Left renal cortex interstitium (tissue), 4 donors: ENCODE results near the gene LGALS9. TPM values are rescaled to one million over a fixed set of nuclear protein-coding genes. Genes with fewer than 3 reads are reported as not detected.
"Not testable (repeated sequence)": the region's sequence is repeated elsewhere in the genome, so short reads cannot be mapped to it uniquely, and the experiment has no call there.

Experiments used
- DNase-seq, 4 donors: peaks; one replicate each; pipeline ENCODE4 v3.0.0-alpha.2; 2013; ENCODE audit warnings: low read depth in 4 of 4, low spot score in 2 of 4, missing footprints in 1 of 4
- polyA plus RNA-seq, 4 donors: library from polyadenylated mRNA; unstranded; fragments of 120-200 nt; gene quantifications; one replicate each; pipeline ENCODE4 v1.2.1, GENCODE V29; 2013; ENCODE audit not compliant: insufficient read length in 4 of 4

Gene LGALS9
- polyA plus RNA-seq, 4 donors: 13.1 to 18.4 (median 15.7) TPM

GRCh38 chr17:27670791-27671590 lies 40.0 kb downstream of the LGALS9 start:
- no peak for DNase-seq

GRCh38 chr17:27671591-27671910 lies 40.6 kb downstream of the LGALS9 start:
- no peak for DNase-seq

- not testable (repeated sequence) for DNase-seq
These were observed 41.0 kb downstream of the LGALS9 start for GRCh38 chr17:27671977-27672480.

GRCh38 chr17:27674335-27674734 lies 43.3 kb downstream of the LGALS9 start:
- DNase-seq: no peak

GRCh38 chr17:27677191-27677590 lies 46.2 kb downstream of the LGALS9 start:
- no peak for DNase-seq

GRCh38 chr17:27686322-27686721 lies 55.3 kb downstream of the LGALS9 start:
- not testable (repeated sequence) for DNase-seq

- no peak for DNase-seq
These were observed 59.9 kb downstream of the LGALS9 start for GRCh38 chr17:27690882-27691281.

- DNase-seq: not testable (repeated sequence)
These were observed 64.3 kb downstream of the LGALS9 start for GRCh38 chr17:27695254-27695814.

Other genes starting within 250 kb of the LGALS9 start
- 10 to 100 TPM; 34.9 to 88.9 (median 57.6) TPM for gene KSR1, start 174.7 kb upstream of the LGALS9 start, polyA plus RNA-seq
- 1 to 10 TPM; 1.7 to 2.1 (median 2.0) TPM for gene NOS2, start 169.3 kb downstream of the LGALS9 start, polyA plus RNA-seq